Progenitor cell of endocrine pancreas (in vitro differentiated cells): ENCODE measurements around the gene RBMS2. TPM values are rescaled to one million over a fixed set of nuclear protein-coding genes. Genes with fewer than 3 reads are reported as not detected.

Experiments
- DNase-seq: peaks from one replicate; pipeline ENCODE4 v3.0.0; 2021; ENCODE audit warnings: low spot score; ENCODE audit not compliant: unreplicated experiment
- H3K27ac Mint-ChIP-seq: 2 replicates; pipeline ENCODE4 v1.8.0; 2021; ENCODE audit warnings: mild to moderate bottlenecking, moderate library complexity, mixed read lengths
- H3K27me3 Mint-ChIP-seq: 2 replicates; pipeline ENCODE4 v1.8.0; 2021; ENCODE audit warnings: mixed read lengths
- H3K36me3 Mint-ChIP-seq: 2 replicates; pipeline ENCODE4 v1.8.0; 2022; ENCODE audit warnings: mixed read lengths; ENCODE audit not compliant: insufficient read depth
- H3K4me1 Mint-ChIP-seq: 2 replicates; pipeline ENCODE4 v1.8.0; 2021; ENCODE audit warnings: low read depth, mixed read lengths
- H3K4me3 Mint-ChIP-seq: 2 replicates; pipeline ENCODE4 v1.8.0; 2021; ENCODE audit warnings: low read depth, mild to moderate bottlenecking, moderate library complexity, mixed read lengths
- H3K9me3 Mint-ChIP-seq: 2 replicates; pipeline ENCODE4 v1.8.0; 2021; ENCODE audit warnings: low read depth, mixed read lengths
- CTCF ChIP-seq: fragments of 200-600 bp; sonication (generic); IDR thresholded peaks from one replicate; pipeline ENCODE4 v1.5.0; 2021; ENCODE audit warnings: antibody characterized with exemption, mild to moderate bottlenecking; ENCODE audit not compliant: unreplicated experiment
- total RNA-seq: library from RNA; stranded (reverse); gene quantifications from 2 replicates; pipeline ENCODE4 v1.2.1, GENCODE V29; 2021

RBMS2 gene
- total RNA-seq, 1 donor from 2014 or later: 65.9 TPM

- peak overlapping the region; percentile 84 for H3K4me3 Mint-ChIP-seq
- no peak for DNase-seq
- peak overlapping the region; percentile 77 for H3K27ac Mint-ChIP-seq
- no peaks in the 10 kb centered on the region for H3K9me3 Mint-ChIP-seq
- no peaks in the 10 kb centered on the region for H3K27me3 Mint-ChIP-seq
- H3K4me1 Mint-ChIP-seq: peaks cover 66% of the 10 kb centered on the region
- TF ChIP-seq CTCF: no peak
- peaks cover 2% of the 10 kb centered on the region for H3K36me3 Mint-ChIP-seq
Observed at GRCh38 chr12:56632701-56633467, 111.3 kb downstream of the RBMS2 start.

- Mint-ChIP-seq H3K9me3 (no peaks in the 10 kb centered on the region), H3K27me3 (no peaks in the 10 kb centered on the region), H3K4me3 (peak overlapping the region; percentile 84), H3K4me1 (peaks cover 61% of the 10 kb centered on the region), H3K36me3 (peaks cover 7% of the 10 kb centered on the region), H3K27ac (peak overlapping the region; percentile 94)
- no peak for DNase-seq
- no peak for TF ChIP-seq CTCF
Observed at GRCh38 chr12:56633468-56634241, 112.0 kb downstream of the RBMS2 start.

GRCh38 chr12:56634242-56634836 lies 112.7 kb downstream of the RBMS2 start:
- Mint-ChIP-seq H3K27ac (peak overlapping the region; percentile 94), H3K27me3 (no peaks in the 10 kb centered on the region), H3K4me1 (peaks cover 54% of the 10 kb centered on the region), H3K36me3 (peaks cover 12% of the 10 kb centered on the region), H3K4me3 (peak overlapping the region; percentile 84), H3K9me3 (no peaks in the 10 kb centered on the region)
- peak; percentile 59 for DNase-seq
- no peak for TF ChIP-seq CTCF

- peaks cover 54% of the 10 kb centered on the region for H3K4me1 Mint-ChIP-seq
- H3K27me3 Mint-ChIP-seq: no peaks in the 10 kb centered on the region
- peak overlapping the region; percentile 99 for H3K27ac Mint-ChIP-seq
- peaks cover 15% of the 10 kb centered on the region for H3K36me3 Mint-ChIP-seq
- peak; percentile 29 for TF ChIP-seq CTCF
- peak; percentile 44 for DNase-seq
- no peaks in the 10 kb centered on the region for H3K9me3 Mint-ChIP-seq
- H3K4me3 Mint-ChIP-seq: peak overlapping the region; percentile 84
Observed at GRCh38 chr12:56634837-56635791, 113.5 kb downstream of the RBMS2 start.
